ENCODE results near the gene HEATR5A. TPM values are rescaled to one million over a fixed set of nuclear protein-coding genes. Genes with fewer than 3 reads are reported as not detected.

The HEATR5A gene
- total RNA-seq, 1 donor from 2014 or later: 57.7 TPM

- Mint-ChIP-seq H3K4me3 (ENCODE audit: unreplicated experiment) (no peak overlapping the region), H3K36me3 (ENCODE audit: low read depth) (peaks cover 1% of the 10 kb centered on the region), H3K27ac (ENCODE audit: unreplicated experiment) (peak overlapping the region; percentile 68), H3K4me1 (ENCODE audit: low read depth) (peaks cover 55% of the 10 kb centered on the region), H3K27me3 (ENCODE audit: low read depth) (no peaks in the 10 kb centered on the region), H3K9me3 (ENCODE audit: low read depth) (no peaks in the 10 kb centered on the region)
- DNase-seq (ENCODE audit: low spot score): no peak
- no peak for TF ChIP-seq CTCF (IDR thresholded peaks at IDR 0.05)
Measured at GRCh38 chr14:31414190-31414833, 6.0 kb downstream of the HEATR5A start.

DNA sequence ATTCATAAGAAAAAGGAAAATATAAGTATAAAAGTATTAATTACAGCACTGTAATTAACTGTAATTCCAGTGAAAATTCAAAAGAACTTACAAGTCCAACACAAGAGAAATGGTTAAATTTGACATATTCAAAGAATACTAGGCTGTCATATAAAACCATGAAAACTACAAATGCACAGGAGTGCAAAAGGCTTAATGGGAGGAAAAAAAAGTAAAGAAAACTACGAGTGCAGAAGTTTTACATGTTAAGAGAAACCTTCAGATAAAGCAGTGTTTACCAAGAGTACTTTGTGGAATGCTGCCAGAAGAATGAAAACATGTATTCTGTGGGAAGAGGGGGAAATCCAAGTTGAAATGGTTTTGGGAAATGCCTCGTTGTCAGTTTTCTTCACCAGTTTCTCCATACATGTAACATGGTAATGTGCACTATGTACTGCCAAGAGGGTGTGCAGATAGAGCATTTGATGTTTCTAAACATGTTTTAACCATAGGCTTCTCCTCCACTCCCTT lies 9.1 kb downstream of the HEATR5A start:
- Mint-ChIP-seq H3K36me3 (ENCODE audit: low read depth) (no peaks in the 10 kb centered on the region), H3K27me3 (ENCODE audit: low read depth) (no peaks in the 10 kb centered on the region), H3K4me1 (ENCODE audit: low read depth) (peaks cover 33% of the 10 kb centered on the region), H3K27ac (ENCODE audit: unreplicated experiment) (peak overlapping the region; percentile 3), H3K9me3 (ENCODE audit: low read depth) (no peaks in the 10 kb centered on the region), H3K4me3 (ENCODE audit: unreplicated experiment) (no peak overlapping the region)
- no peak for TF ChIP-seq CTCF (IDR thresholded peaks at IDR 0.05)
- no peak for DNase-seq (ENCODE audit: low spot score)

DNA sequence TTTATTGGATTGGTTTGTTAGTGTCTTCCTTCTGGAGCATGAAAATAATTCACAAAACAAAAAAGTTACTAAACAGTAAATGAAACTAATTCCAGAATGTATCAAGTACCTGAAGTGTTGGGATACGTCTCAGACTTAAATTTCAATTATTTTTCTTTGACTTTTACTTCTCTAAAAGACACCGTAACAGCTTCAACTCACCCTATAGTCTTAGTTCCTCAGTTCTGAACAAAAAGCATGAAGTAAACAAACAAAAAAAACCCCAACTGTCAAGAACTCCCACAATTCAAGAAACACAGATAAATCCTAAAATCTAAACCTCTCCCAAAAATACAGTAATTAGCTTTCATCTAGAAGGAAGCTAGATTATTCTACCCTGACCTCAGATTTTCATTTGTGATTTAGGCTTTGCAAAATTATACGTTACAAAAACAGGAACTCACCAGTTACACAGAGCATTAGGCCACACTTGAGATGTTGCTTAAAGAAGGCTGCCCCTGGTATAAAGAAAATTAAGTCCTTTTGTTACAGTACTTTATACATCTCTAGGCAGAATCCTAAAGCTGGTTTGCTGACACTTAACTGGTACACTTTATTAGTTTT lies 10.2 kb downstream of the HEATR5A start:
- DNase-seq (ENCODE audit: low spot score): no peak
- H3K4me3 Mint-ChIP-seq (ENCODE audit: unreplicated experiment): no peak overlapping the region
- H3K36me3 Mint-ChIP-seq (ENCODE audit: low read depth): no peaks in the 10 kb centered on the region
- H3K27ac Mint-ChIP-seq (ENCODE audit: unreplicated experiment): no peak overlapping the region
- peaks cover 31% of the 10 kb centered on the region for H3K4me1 Mint-ChIP-seq (ENCODE audit: low read depth)
- no peaks in the 10 kb centered on the region for H3K9me3 Mint-ChIP-seq (ENCODE audit: low read depth)
- no peaks in the 10 kb centered on the region for H3K27me3 Mint-ChIP-seq (ENCODE audit: low read depth)
- TF ChIP-seq CTCF (IDR thresholded peaks at IDR 0.05): no peak

- no peaks in the 10 kb centered on the region for H3K9me3 Mint-ChIP-seq (ENCODE audit: low read depth)
- no peaks in the 10 kb centered on the region for H3K36me3 Mint-ChIP-seq (ENCODE audit: low read depth)
- no peaks in the 10 kb centered on the region for H3K27me3 Mint-ChIP-seq (ENCODE audit: low read depth)
- no peak for TF ChIP-seq CTCF (IDR thresholded peaks at IDR 0.05)
- no peak overlapping the region for H3K4me3 Mint-ChIP-seq (ENCODE audit: unreplicated experiment)
- no peak for DNase-seq (ENCODE audit: low spot score)
- no peak overlapping the region for H3K27ac Mint-ChIP-seq (ENCODE audit: unreplicated experiment)
- H3K4me1 Mint-ChIP-seq (ENCODE audit: low read depth): peaks cover 18% of the 10 kb centered on the region
Measured at GRCh38 chr14:31408421-31408820, 11.9 kb downstream of the HEATR5A start.

DNA sequence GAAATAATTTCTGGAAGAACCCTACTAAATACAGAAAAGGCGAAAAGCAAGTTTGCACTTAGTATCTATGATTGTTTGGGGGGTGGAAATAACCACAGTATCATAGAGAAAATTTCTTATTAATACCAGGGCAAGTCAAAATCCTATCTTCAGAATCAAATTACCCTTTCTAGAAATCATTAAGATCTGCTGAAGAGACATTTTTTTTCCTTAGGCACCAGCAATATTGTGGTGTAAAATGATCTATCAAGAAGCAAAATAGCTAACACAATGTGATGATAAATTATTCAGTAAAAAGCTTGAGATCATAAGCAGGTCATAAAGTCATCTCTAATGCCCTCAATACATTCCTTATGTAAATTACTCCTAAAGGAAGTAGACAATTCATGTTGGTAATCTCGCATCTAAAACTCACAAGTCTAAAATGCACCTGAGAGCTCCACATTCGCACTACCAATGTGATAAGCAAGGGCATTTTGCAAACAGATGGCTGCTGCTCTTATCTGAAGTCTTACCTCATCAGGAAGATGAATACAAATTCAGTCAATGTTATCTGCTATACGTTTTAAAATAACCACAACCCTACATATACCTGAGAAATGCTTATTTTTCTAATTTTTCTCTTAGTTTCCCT lies 14.6 kb downstream of the HEATR5A start:
- Mint-ChIP-seq H3K4me3 (ENCODE audit: unreplicated experiment) (no peak overlapping the region), H3K27ac (ENCODE audit: unreplicated experiment) (no peak overlapping the region), H3K36me3 (ENCODE audit: low read depth) (peaks cover 2% of the 10 kb centered on the region)

More for the DNA sequence above, 14.6 kb downstream of the HEATR5A start:
- no peak for DNase-seq (ENCODE audit: low spot score)
- peaks cover 17% of the 10 kb centered on the region for H3K4me1 Mint-ChIP-seq (ENCODE audit: low read depth)
- no peak for TF ChIP-seq CTCF (IDR thresholded peaks at IDR 0.05)
- H3K9me3 Mint-ChIP-seq (ENCODE audit: low read depth): no peaks in the 10 kb centered on the region
- H3K27me3 Mint-ChIP-seq (ENCODE audit: low read depth): no peaks in the 10 kb centered on the region

Measured in chondrocyte (in vitro differentiated cells).